ENCODE results near the gene ITLN2.
"Not testable (repeated sequence)": the region's sequence is repeated elsewhere in the genome, so short reads cannot be mapped to it uniquely, and the experiment has no call there.

The ITLN2 gene

DNA sequence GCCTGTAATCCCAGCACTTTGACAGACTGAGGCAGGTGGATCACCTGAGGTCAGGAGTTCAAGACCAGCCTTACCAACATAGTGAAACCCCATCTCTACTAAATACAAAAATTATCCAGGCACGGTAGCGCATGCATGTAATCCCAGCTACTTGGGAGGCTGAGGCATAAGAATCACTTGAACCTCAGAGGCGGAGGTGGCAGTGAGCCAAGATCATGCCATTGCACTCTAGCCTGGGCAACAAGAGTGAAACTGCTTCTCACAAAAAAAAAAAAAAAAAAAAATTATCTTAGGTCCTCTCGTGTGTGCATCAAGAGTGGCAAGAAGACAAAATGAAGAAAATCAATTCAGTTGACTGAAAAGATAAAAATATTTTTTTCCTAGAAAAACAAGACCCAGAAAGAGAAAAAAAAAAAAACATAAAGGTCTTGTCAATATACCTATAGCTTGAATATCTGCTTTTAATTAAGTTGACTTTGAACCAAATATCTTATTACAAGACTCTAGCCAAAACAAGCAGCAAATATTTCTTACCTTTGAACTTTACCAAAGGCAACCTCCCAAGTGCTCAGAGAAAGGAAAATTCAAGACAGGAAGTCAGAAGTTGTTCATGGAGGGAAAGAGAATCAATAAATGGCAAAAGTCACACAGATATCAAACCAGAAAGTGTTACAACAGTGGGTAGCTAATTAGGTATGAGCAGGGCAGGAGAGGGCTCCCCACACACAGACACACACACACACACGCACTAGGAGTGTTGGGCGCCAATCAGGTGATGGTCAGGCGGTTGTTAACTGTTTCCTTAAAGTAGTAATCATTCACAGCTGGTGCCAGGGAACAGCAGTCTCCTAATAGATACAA, 29.6 kb downstream of the ITLN2 start:
- TF ChIP-seq EZH2phosphoT487 (IDR thresholded peaks at IDR 0.05; ENCODE audit: low read depth) = no peak
- TF ChIP-seq, protein P1, sequence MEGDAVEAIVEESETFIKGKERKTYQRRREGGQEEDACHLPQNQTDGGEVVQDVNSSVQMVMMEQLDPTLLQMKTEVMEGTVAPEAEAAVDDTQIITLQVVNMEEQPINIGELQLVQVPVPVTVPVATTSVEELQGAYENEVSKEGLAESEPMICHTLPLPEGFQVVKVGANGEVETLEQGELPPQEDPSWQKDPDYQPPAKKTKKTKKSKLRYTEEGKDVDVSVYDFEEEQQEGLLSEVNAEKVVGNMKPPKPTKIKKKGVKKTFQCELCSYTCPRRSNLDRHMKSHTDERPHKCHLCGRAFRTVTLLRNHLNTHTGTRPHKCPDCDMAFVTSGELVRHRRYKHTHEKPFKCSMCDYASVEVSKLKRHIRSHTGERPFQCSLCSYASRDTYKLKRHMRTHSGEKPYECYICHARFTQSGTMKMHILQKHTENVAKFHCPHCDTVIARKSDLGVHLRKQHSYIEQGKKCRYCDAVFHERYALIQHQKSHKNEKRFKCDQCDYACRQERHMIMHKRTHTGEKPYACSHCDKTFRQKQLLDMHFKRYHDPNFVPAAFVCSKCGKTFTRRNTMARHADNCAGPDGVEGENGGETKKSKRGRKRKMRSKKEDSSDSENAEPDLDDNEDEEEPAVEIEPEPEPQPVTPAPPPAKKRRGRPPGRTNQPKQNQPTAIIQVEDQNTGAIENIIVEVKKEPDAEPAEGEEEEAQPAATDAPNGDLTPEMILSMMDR (IDR thresholded peaks at IDR 0.05; ENCODE audit: low read depth, low read length) = no peak
- Histone ChIP-seq H3K27ac (ENCODE audit: low read length) (no peak overlapping the region), H3K27me3 (ENCODE audit: low read depth, low read length) (0 out of 2 replicates have a peak, but pooled peaks cover 4% of the 10 kb centered on the region), H3K9ac (ENCODE audit: low read length) (no peak overlapping the region), H3K9me3 (ENCODE audit: insufficient read depth, low read length) (no peaks in the 10 kb centered on the region), H3K4me1 (ENCODE audit: low read length) (no peaks in the 10 kb centered on the region), H3K79me2 (ENCODE audit: low read length) (no peaks in the 10 kb centered on the region), H3K4me2 (ENCODE audit: low read length) (no peak overlapping the region), H3K4me3 (ENCODE audit: low read length) (no peak overlapping the region), H3K36me3 (replicated peaks; ENCODE audit: low read depth, low read length) (no peaks in the 10 kb centered on the region), H2AFZ (ENCODE audit: low read depth, low read length) (no peak overlapping the region), H4K20me1 (ENCODE audit: insufficient read depth, low read length) (no peaks in the 10 kb centered on the region)

DNA sequence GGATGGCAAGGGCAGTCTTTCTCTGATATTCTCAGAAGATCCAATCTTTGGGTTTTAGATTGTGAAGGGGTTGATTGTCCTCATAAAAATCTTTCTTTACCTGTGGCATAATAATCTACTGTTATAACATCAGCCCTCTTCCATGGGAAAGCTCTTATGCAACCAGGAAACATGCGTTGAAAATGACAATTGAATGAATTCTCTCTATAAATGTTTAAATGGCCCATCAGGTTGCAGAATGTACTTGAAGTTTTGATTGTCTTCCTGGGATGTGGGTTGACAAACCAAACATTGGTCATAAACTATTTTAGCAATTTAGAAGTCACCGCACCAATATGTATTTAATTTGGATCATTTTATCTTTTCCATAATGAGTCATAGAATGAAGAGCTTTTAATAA, 37.9 kb downstream of the ITLN2 start:
- Histone ChIP-seq H3K4me1 (ENCODE audit: low read length) (peaks cover 18% of the 10 kb centered on the region), H3K4me3 (ENCODE audit: low read length) (no peak overlapping the region), H3K36me3 (replicated peaks; ENCODE audit: low read depth, low read length) (no peaks in the 10 kb centered on the region), H3K4me2 (ENCODE audit: low read length) (no peak overlapping the region), H2AFZ (ENCODE audit: low read depth, low read length) (no peak overlapping the region), H3K27ac (ENCODE audit: low read length) (no peak overlapping the region), H3K9me3 (ENCODE audit: insufficient read depth, low read length) (no peaks in the 10 kb centered on the region), H4K20me1 (ENCODE audit: insufficient read depth, low read length) (no peaks in the 10 kb centered on the region), H3K79me2 (ENCODE audit: low read length) (no peaks in the 10 kb centered on the region), H3K27me3 (ENCODE audit: low read depth, low read length) (no peaks in the 10 kb centered on the region), H3K9ac (ENCODE audit: low read length) (no peak overlapping the region)
- TF ChIP-seq, protein P1 (IDR thresholded peaks at IDR 0.05; ENCODE audit: low read depth, low read length) = no peak
- TF ChIP-seq EZH2phosphoT487 (IDR thresholded peaks at IDR 0.05; ENCODE audit: low read depth) = no peak

GRCh38 chr1:160913229-160913628, 41.4 kb downstream of the ITLN2 start:
- peaks cover 18% of the 10 kb centered on the region for H3K4me1 ChIP-seq (ENCODE audit: low read length)
- H3K4me2 ChIP-seq (ENCODE audit: low read length); H3K79me2 ChIP-seq (ENCODE audit: low read length); H3K9ac ChIP-seq (ENCODE audit: low read length); H3K27me3 ChIP-seq (ENCODE audit: low read depth, low read length); H3K4me3 ChIP-seq (ENCODE audit: low read length); H2AFZ ChIP-seq (ENCODE audit: low read depth, low read length); H3K9me3 ChIP-seq (ENCODE audit: insufficient read depth, low read length); H4K20me1 ChIP-seq (ENCODE audit: insufficient read depth, low read length); H3K36me3 ChIP-seq (replicated peaks; ENCODE audit: low read depth, low read length): not testable (repeated sequence)
- peak overlapping the region; percentile 77 for H3K27ac ChIP-seq (ENCODE audit: low read length)

DNA sequence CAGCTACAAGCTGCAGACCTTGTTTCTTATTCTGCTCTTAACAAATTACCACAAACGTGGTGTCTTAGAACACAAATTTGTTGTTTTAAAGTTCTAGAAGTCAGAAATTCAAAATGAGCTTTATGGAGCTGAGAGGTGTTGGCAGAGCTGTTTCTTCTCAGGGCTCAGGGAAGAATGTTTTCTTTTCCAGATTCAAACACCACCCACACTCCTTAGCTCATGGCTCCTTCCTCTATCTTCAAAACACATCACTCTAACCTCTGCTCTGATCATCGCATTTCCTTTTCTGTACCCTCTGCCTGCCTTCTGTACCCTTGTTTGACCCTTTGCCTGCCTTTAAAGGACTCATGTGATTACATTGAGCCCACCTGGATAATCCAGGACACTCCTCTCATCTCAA, 42.7 kb downstream of the ITLN2 start:
- Histone ChIP-seq H4K20me1 (ENCODE audit: insufficient read depth, low read length) (no peaks in the 10 kb centered on the region), H3K27ac (ENCODE audit: low read length) (no peak overlapping the region), H3K9ac (ENCODE audit: low read length) (no peak overlapping the region), H3K9me3 (ENCODE audit: insufficient read depth, low read length) (no peaks in the 10 kb centered on the region), H2AFZ (ENCODE audit: low read depth, low read length) (no peak overlapping the region), H3K36me3 (replicated peaks; ENCODE audit: low read depth, low read length) (no peaks in the 10 kb centered on the region), H3K4me3 (ENCODE audit: low read length) (no peak overlapping the region), H3K27me3 (ENCODE audit: low read depth, low read length) (no peaks in the 10 kb centered on the region), H3K4me2 (ENCODE audit: low read length) (no peak overlapping the region), H3K79me2 (ENCODE audit: low read length) (no peaks in the 10 kb centered on the region), H3K4me1 (ENCODE audit: low read length) (peaks cover 18% of the 10 kb centered on the region)
- no peak for TF ChIP-seq EZH2phosphoT487 (IDR thresholded peaks at IDR 0.05; ENCODE audit: low read depth)
- TF ChIP-seq, protein P1 (IDR thresholded peaks at IDR 0.05; ENCODE audit: low read depth, low read length) = no peak
